WTC11 (cell line): Measurements from ENCODE around the gene SRP14.

Experiments
- ESRRA ChIP-seq: sonication (generic); formaldehyde crosslinking; IDR thresholded peaks from 2 replicates; pipeline ENCODE4 v1.8.1; 2022; ENCODE audit warnings: mild to moderate bottlenecking, missing genetic modification reagents, borderline replicate concordance
- ETV6 ChIP-seq: sonication (generic); formaldehyde crosslinking; IDR thresholded peaks from 2 replicates; pipeline ENCODE4 v1.8.1; 2022; ENCODE audit warnings: mild to moderate bottlenecking, missing genetic modification reagents
- GABPB1 ChIP-seq: sonication (generic); formaldehyde crosslinking; IDR thresholded peaks from 2 replicates; pipeline ENCODE4 v1.8.1; 2023; ENCODE audit warnings: mild to moderate bottlenecking, missing genetic modification reagents
- TCF7 ChIP-seq: sonication (generic); formaldehyde crosslinking; IDR thresholded peaks from 2 replicates; pipeline ENCODE4 v1.8.0; 2022; ENCODE audit warnings: mild to moderate bottlenecking, low read depth, missing genetic modification reagents, moderate library complexity
- TF ChIP-seq, protein P1 (sequence below): fragments of 200-600 bp; IDR thresholded peaks from 2 replicates; pipeline ENCODE4 v1.8.0; 2022; ENCODE audit warnings: antibody characterized with exemption
- TF ChIP-seq, protein P2 (sequence below): sonication (generic); formaldehyde crosslinking; IDR thresholded peaks from 2 replicates; pipeline ENCODE4 v1.8.1; 2022; ENCODE audit warnings: missing genetic modification reagents, borderline replicate concordance
- TF ChIP-seq, protein P3 (sequence below): sonication (generic); formaldehyde crosslinking; IDR thresholded peaks from 2 replicates; pipeline ENCODE4 v1.8.1; 2023; ENCODE audit warnings: mild to moderate bottlenecking, missing genetic modification reagents, moderate library complexity

DNA sequence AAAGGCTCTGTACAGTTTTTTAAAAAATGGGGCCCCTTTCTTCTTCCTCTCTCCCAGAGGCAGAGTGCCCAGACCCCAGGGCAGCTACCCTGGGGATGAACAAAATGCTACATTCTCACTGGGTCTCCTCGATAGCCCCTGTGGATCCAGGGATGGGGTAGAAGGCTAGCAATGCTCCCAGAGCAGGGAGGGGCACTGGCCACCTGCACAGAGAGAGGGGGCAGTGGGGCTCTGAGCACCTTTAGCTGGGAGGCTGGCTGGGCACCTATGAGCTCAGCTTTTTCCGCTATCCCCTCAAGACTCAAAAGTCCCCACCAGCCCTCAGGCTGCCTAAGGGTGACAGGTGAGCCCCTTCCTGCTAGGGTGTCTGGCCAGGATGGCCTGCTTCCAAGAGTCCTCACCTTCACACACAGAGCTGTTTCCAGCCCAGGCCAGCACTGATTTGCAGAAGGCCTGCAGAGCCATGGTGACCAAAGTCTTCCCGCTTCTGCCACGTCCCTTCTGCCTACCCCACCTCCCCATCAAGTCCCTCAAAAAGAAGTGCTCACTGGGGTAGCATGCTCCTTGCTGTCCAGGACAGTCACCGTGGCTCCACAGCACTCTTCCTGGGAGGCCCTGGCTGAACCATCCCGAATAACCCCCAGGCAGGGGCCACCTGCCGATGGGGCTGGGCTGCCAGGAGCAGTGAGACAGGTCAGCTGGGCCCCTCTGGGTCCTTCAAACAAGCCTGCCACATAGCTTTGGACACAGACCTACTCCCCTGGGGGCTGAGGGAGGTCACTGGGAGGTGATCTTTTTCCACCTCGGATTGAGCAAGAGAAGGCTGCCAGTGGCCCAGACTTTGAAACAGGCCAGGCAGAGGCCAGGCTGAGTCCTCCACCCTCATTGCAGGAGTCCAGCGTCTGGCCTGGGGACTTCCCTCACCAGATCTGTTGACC is 49.3 kb upstream of the SRP14 start:
- TF ChIP-seq, protein P1, sequence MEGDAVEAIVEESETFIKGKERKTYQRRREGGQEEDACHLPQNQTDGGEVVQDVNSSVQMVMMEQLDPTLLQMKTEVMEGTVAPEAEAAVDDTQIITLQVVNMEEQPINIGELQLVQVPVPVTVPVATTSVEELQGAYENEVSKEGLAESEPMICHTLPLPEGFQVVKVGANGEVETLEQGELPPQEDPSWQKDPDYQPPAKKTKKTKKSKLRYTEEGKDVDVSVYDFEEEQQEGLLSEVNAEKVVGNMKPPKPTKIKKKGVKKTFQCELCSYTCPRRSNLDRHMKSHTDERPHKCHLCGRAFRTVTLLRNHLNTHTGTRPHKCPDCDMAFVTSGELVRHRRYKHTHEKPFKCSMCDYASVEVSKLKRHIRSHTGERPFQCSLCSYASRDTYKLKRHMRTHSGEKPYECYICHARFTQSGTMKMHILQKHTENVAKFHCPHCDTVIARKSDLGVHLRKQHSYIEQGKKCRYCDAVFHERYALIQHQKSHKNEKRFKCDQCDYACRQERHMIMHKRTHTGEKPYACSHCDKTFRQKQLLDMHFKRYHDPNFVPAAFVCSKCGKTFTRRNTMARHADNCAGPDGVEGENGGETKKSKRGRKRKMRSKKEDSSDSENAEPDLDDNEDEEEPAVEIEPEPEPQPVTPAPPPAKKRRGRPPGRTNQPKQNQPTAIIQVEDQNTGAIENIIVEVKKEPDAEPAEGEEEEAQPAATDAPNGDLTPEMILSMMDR: no peak
- TF ChIP-seq TCF7 (CRISPR knock-in tag) (no peak), ETV6 (CRISPR knock-in tag) (no peak), GABPB1 (CRISPR knock-in tag) (peak; percentile 81), ESRRA (CRISPR knock-in tag) (no peak)
- TF ChIP-seq, protein P2, sequence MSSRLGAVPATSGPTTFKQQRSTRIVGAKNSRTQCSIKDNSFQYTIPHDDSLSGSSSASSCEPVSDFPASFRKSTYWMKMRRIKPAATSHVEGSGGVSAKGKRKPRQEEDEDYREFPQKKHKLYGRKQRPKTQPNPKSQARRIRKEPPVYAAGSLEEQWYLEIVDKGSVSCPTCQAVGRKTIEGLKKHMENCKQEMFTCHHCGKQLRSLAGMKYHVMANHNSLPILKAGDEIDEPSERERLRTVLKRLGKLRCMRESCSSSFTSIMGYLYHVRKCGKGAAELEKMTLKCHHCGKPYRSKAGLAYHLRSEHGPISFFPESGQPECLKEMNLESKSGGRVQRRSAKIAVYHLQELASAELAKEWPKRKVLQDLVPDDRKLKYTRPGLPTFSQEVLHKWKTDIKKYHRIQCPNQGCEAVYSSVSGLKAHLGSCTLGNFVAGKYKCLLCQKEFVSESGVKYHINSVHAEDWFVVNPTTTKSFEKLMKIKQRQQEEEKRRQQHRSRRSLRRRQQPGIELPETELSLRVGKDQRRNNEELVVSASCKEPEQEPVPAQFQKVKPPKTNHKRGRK (CRISPR knock-in tag): no peak
- TF ChIP-seq, protein P3, sequence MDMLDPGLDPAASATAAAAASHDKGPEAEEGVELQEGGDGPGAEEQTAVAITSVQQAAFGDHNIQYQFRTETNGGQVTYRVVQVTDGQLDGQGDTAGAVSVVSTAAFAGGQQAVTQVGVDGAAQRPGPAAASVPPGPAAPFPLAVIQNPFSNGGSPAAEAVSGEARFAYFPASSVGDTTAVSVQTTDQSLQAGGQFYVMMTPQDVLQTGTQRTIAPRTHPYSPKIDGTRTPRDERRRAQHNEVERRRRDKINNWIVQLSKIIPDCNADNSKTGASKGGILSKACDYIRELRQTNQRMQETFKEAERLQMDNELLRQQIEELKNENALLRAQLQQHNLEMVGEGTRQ: no peak
